Heart left ventricle (tissue), 16 donors: ENCODE data around the gene LTBP4. TPM values are rescaled to one million over a fixed set of nuclear protein-coding genes. Genes with fewer than 3 reads are reported as not detected.

Source experiments
- ATAC-seq, 4 donors: fragments of 200-7000 bp; cut with Tn5 transposase; one replicate each; pipeline ENCODE4 v1.9.1; 2020 to 2022; ENCODE audit warnings: moderate library complexity in 4 of 4, mild to moderate bottlenecking in 3 of 4, moderate number of reproducible peaks in 1 of 4
- DNase-seq, 5 donors: peaks; one replicate each; pipeline ENCODE4 v3.0.0-alpha.2; 2020
- H3K27ac ChIP-seq, 12 donors: fragments of 200-600 bp; sonication (generic) in 4 of 12; one replicate each; pipeline versions ENCODE4 v1.5.0 to v1.8.0; 2016 to 2022; ENCODE audit warnings: mild to moderate bottlenecking in 2 of 12
- H3K27me3 ChIP-seq, 9 donors: fragments of 200-600 bp; sonication (generic) in 2 of 9; one replicate each; pipeline versions ENCODE4 v1.5.1 to v1.8.0; 2016 to 2022; ENCODE audit warnings: mild to moderate bottlenecking in 3 of 9
- H3K36me3 ChIP-seq, 9 donors: fragments of 200-600 bp; sonication (generic) in 2 of 9; one replicate each; pipeline versions ENCODE4 v1.5.0 to v1.8.0; 2018 to 2022; ENCODE audit warnings: mild to moderate bottlenecking in 2 of 9
- H3K4me1 ChIP-seq, 12 donors: fragments of 200-600 bp; sonication (generic) in 4 of 12; one replicate each; pipeline versions ENCODE4 v1.5.0 to v1.8.0; 2016 to 2022; ENCODE audit warnings: mild to moderate bottlenecking in 3 of 12
- H3K4me3 ChIP-seq, 12 donors: fragments of 200-600 bp; sonication (generic) in 4 of 12; one replicate each; pipeline versions ENCODE4 v1.5.0 to v1.8.0; 2017 to 2022; ENCODE audit warnings: mild to moderate bottlenecking in 9 of 12, moderate library complexity in 4 of 12
- H3K9me3 ChIP-seq, 12 donors: fragments of 200-600 bp; sonication (generic) in 4 of 12; one replicate each; pipeline versions ENCODE4 v1.5.0 to v1.8.0; 2016 to 2022; ENCODE audit warnings: mild to moderate bottlenecking in 1 of 12
- POLR2A ChIP-seq, 2 donors: fragments of 450-650 bp; IDR thresholded peaks; one replicate each; pipeline ENCODE4 v1.6.1; 2017; ENCODE audit warnings: antibody characterized with exemption in 2 of 2, mild to moderate bottlenecking in 2 of 2, moderate library complexity in 2 of 2
- WGBS, 4 donors: extraction: QIAGEN DNeasy Blood & Tissue Kit in 2 of 4; methylation state at CpG; one replicate each; pipeline versions ENCODE4 v1.1.5 to v1.1.7; 2013 to 2018; 5-methylcytosine and 5-hydroxymethylcytosine counted together
- intact Hi-C, 10 donors: fragments of 100-400 bp; cut with DNase I; formaldehyde crosslinking; loops; one replicate each; pipeline versions ENCODE4 v1.11.1 to v1.14.2; 2022
- polyA plus RNA-seq, 2 donors: library from polyadenylated mRNA; stranded (reverse); fragments of 200-250 nt; gene quantifications; one replicate each; pipeline ENCODE4 v1.2.3, GENCODE V29; 2013
- total RNA-seq, 9 donors: library from RNA; depleted of rRNA in 2 of 9; stranded (reverse); fragments of >200 nt in 2 of 9; fragmentation: NEBNext Ultra II Directional in 3 of 9; extraction: Animal tissue kit (Norgen Biotek cat#: 25700) in 3 of 9; gene quantifications; one replicate each; pipeline versions ENCODE4 v1.1.0 to v1.2.4, GENCODE V29; 2016 to 2023
- TF ChIP-seq, protein P1 (sequence below), 12 donors: fragments of 200-600 bp; sonication (generic) in 4 of 12; IDR thresholded peaks; one replicate each; pipeline versions ENCODE4 v1.5.0 to v1.8.0; 2018 to 2022; ENCODE audit warnings: antibody characterized with exemption in 12 of 12, mild to moderate bottlenecking in 5 of 12
- donor health status: ischemic (EF 13 %, LVEDD 7.1; RV severe dilation, severe dysfunction).
- donor health status: healthy with polysubstance abuse.
- donor health status: DM: no; HTN: yes; CAD: no.
- donor health status: DM: no; HTN: no; CAD: no.
- donor health status: ischemic (EF 25% LVEDD 6.9; RV normal size, moderate dysfunction).
- donor health status: ischemic (EF 25% LVEDD 5.7; RV mildly dilated, moderate dysfunction).
- donor health status: healthy.
- donor health status: DM: yes; HTN: yes; CAD: no.
- donor health status: ischemic (EF 35%, LVEDD 5.7; RV mildly dilated, moderate dysfunction).
- donor health status: nonischemic (EF 11% LVEDD 7.7; RV severe dilation, severe dysfunction).
- donor health status: DM: yes; HTN: yes; CAD: no.
- donor health status: PGD.
- donor health status: ischemic (EF 29% LVEDD 5.4; RV normal size, mild dysfunction).
- donor health status: nonischemic (EF 23%, LVEDD 6.1; RV moderate dilation, normal function).

Gene LTBP4
- total and polyA plus RNA-seq, 11 donors = 95.0 to 319 (median 172) TPM

DNA sequence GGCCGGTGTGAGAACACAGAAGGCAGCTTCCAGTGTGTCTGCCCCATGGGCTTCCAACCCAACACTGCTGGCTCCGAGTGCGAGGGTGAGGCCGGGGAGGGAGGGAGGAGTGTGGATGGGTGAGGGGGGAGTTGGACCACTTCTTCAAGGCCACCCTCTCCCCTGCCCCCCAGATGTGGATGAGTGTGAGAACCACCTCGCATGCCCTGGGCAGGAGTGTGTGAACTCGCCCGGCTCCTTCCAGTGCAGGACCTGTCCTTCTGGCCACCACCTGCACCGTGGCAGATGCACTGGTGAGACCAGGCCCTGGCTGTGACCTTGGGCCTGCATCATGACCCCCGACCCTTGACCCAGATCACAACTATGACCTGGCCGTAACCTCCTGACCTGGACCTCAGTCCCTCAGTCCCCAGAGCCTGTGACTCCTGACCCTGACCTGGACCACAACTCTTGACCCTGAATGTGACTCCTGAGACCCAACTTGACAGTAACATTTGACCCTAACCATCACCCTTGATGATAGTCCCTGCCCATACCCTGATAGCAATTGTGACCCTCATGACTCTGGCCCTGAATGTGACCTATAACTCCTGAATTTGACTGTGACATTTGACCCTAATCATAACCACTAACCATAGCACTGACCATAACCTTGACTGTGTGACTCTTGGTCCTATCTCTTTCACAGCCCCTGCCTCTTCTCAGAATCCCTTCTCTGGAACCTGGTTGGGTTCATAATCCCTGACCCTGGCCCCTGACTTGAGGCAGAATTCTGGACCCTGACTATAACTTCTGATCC is 10.9 kb downstream of the LTBP4 start:
- peaks cover 0 to 53% (median 6%) of the 10 kb centered on the region in 9 donors for H3K36me3 ChIP-seq
- H3K9me3 ChIP-seq = no peaks in the 10 kb centered on the region
- ATAC-seq (no peak), DNase-seq (peak in 2 of 5 donors; percentile 10 to 28)
- H3K4me3 ChIP-seq = no peak overlapping the region
- peaks cover 0 to 52% (median 31%) of the 10 kb centered on the region in 12 donors for H3K4me1 ChIP-seq
- H3K27me3 ChIP-seq = no peaks in the 10 kb centered on the region
- intact Hi-C loops = no loop called here
- TF ChIP-seq, protein P1, sequence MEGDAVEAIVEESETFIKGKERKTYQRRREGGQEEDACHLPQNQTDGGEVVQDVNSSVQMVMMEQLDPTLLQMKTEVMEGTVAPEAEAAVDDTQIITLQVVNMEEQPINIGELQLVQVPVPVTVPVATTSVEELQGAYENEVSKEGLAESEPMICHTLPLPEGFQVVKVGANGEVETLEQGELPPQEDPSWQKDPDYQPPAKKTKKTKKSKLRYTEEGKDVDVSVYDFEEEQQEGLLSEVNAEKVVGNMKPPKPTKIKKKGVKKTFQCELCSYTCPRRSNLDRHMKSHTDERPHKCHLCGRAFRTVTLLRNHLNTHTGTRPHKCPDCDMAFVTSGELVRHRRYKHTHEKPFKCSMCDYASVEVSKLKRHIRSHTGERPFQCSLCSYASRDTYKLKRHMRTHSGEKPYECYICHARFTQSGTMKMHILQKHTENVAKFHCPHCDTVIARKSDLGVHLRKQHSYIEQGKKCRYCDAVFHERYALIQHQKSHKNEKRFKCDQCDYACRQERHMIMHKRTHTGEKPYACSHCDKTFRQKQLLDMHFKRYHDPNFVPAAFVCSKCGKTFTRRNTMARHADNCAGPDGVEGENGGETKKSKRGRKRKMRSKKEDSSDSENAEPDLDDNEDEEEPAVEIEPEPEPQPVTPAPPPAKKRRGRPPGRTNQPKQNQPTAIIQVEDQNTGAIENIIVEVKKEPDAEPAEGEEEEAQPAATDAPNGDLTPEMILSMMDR (IDR thresholded peaks at IDR 0.05) = no peak
- no peak for TF ChIP-seq POLR2A (IDR thresholded peaks at IDR 0.05)
- 85 to 97% (median 95%) methylated on average over 5 to 10 of the region's 10 CpGs for WGBS, 4 donors
- peak overlapping the region in 2 of 12 donors; percentile 87 to 96 for H3K27ac ChIP-seq

DNA sequence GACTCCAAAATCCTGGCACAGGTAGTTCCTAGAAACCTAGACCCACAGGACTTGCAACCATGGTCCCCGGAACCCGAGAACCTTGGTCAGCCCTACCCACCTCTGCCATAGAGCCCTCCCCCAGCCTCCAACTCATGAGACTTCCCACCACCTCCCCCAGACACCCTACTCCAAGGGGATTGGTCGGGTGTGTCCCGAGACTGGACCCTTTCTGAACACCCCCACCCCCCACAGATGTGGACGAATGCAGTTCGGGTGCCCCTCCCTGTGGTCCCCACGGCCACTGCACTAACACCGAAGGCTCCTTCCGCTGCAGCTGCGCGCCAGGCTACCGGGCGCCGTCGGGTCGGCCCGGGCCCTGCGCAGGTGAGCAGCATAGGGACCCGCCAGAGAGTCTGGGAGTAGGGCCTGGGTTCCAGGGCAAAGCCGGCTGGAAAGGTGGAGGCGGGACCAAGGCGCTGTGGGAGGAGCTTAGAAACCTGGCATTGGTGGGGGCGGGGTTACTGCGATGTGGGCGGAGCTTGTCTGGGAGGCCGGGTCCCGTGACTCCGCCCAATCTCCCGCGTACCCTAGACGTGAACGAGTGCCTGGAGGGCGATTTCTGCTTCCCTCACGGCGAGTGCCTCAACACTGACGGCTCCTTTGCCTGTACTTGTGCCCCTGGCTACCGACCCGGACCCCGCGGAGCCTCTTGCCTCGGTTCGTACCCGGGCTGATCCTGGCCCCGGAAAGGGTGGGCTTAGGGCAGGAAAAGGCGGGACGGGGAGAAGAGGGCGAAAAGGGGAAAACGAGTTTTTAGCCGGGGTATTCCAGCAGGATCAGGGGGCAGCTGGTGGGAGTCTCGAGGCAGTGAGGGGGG is 11.9 kb downstream of the LTBP4 start:
- Histone ChIP-seq H3K4me3 (peak overlapping the region; percentile 23 to 77 (median 60)), H3K27me3 (no peaks in the 10 kb centered on the region), H3K36me3 (peaks cover 0 to 63% (median 6%) of the 10 kb centered on the region in 9 donors), H3K27ac (peak overlapping the region in 11 of 12 donors; percentile 76 to 96 (median 89)), H3K4me1 (peaks cover 0 to 49% (median 30%) of the 10 kb centered on the region in 12 donors), H3K9me3 (no peaks in the 10 kb centered on the region)
- TF ChIP-seq, protein P1 (IDR thresholded peaks at IDR 0.05) = no peak
- no peak for TF ChIP-seq POLR2A (IDR thresholded peaks at IDR 0.05)
- WGBS, 4 donors = 31 to 43% (median 41%) methylated on average over 43 to 50 of the region's 50 CpGs
- ATAC-seq (no peak), DNase-seq (peak in 4 of 5 donors; percentile 39 to 85 (median 68))
- intact Hi-C loops = no loop called here

DNA sequence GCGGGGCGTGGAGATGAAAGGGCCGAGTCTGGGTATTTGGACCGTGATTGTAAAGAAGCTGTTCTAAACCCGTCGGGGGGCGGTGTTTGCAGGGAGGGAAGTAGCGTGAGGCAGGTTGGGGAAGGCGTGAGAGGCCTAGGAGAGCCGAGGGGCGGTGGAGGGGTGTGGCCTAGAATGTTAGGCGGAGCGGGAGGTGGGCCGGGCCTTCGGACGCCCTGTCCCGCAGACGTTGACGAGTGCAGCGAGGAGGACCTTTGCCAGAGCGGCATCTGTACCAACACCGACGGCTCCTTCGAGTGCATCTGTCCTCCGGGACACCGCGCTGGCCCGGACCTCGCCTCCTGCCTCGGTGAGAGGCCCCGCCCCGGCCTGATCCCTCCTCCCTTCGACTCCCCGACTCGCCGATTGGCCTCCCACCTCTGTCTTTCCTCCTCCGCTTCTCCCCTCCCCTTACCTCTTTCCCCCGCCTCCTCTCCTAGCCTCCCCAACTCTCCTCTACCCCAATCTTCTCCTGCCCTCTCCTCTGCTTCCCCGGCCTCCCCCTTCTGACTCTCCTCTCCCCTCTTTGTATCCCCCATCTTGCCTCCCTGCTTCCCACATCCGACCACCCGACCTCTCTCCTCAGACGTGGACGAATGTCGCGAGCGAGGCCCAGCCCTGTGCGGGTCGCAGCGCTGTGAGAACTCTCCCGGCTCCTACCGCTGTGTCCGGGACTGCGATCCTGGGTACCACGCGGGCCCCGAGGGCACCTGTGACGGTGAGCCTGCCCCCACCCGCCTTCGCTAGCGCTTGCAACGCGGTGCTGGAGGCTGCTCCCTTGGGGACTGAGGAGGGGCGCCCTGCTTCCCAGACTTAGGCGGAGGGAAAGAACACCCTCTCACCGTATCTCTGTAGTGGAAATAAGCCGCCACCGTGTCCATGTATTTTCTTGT is 12.8 kb downstream of the LTBP4 start:
- H3K27me3 ChIP-seq = no peaks in the 10 kb centered on the region
- peaks cover 0 to 72% (median 8%) of the 10 kb centered on the region in 9 donors for H3K36me3 ChIP-seq
- H3K9me3 ChIP-seq = no peaks in the 10 kb centered on the region
- H3K4me3 ChIP-seq = peak overlapping the region; percentile 23 to 77 (median 60)
- H3K4me1 ChIP-seq = peaks cover 0 to 49% (median 30%) of the 10 kb centered on the region in 12 donors
- ATAC-seq (peak; percentile 41 to 73 (median 64)), DNase-seq (peak; percentile 76 to 90 (median 87))
- TF ChIP-seq, protein P1 (IDR thresholded peaks at IDR 0.05) = no peak
- no peak for TF ChIP-seq POLR2A (IDR thresholded peaks at IDR 0.05)
- peak overlapping the region; percentile 76 to 96 (median 89) for H3K27ac ChIP-seq
- intact Hi-C loops = no loop called here
- 9 to 25% (median 22%) methylated on average over 61 to 67 of the region's 67 CpGs for WGBS, 4 donors
